Adipocyte (in vitro differentiated cells): ENCODE data around the gene CHMP4A.

Experiments
- DNase-seq: peaks from one replicate; pipeline ENCODE4 v3.0.0-alpha.2; 2015; ENCODE audit warnings: low read depth
- H3K27me3 ChIP-seq: replicated peaks from 2 replicates; pipeline ENCODE4 v1.7.0; 2013; ENCODE audit warnings: mild to moderate bottlenecking, low read length, moderate library complexity; ENCODE audit not compliant: control insufficient read depth, insufficient read depth
- H3K36me3 ChIP-seq: 2 replicates; pipeline ENCODE4 v1.7.0; 2013; ENCODE audit warnings: low read length, mild to moderate bottlenecking, moderate library complexity; ENCODE audit not compliant: control insufficient read depth, insufficient read depth, severe bottlenecking
- H3K4me1 ChIP-seq: 2 replicates; pipeline ENCODE4 v1.7.0; 2013; ENCODE audit warnings: mild to moderate bottlenecking, low read length, moderate library complexity; ENCODE audit not compliant: control insufficient read depth, insufficient read depth
- H3K4me3 ChIP-seq: 2 replicates; pipeline ENCODE4 v1.7.0; 2013; ENCODE audit warnings: mild to moderate bottlenecking, low read length, moderate library complexity
- H3K9ac ChIP-seq: 2 replicates; pipeline ENCODE4 v1.7.0; 2013; ENCODE audit warnings: mild to moderate bottlenecking, low read length, moderate library complexity
- H3K9me3 ChIP-seq: 2 replicates; pipeline ENCODE4 v1.7.0; 2013; ENCODE audit warnings: mild to moderate bottlenecking, low read length, moderate library complexity; ENCODE audit not compliant: control insufficient read depth

The CHMP4A gene, protein sequence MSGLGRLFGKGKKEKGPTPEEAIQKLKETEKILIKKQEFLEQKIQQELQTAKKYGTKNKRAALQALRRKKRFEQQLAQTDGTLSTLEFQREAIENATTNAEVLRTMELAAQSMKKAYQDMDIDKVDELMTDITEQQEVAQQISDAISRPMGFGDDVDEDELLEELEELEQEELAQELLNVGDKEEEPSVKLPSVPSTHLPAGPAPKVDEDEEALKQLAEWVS

DNA sequence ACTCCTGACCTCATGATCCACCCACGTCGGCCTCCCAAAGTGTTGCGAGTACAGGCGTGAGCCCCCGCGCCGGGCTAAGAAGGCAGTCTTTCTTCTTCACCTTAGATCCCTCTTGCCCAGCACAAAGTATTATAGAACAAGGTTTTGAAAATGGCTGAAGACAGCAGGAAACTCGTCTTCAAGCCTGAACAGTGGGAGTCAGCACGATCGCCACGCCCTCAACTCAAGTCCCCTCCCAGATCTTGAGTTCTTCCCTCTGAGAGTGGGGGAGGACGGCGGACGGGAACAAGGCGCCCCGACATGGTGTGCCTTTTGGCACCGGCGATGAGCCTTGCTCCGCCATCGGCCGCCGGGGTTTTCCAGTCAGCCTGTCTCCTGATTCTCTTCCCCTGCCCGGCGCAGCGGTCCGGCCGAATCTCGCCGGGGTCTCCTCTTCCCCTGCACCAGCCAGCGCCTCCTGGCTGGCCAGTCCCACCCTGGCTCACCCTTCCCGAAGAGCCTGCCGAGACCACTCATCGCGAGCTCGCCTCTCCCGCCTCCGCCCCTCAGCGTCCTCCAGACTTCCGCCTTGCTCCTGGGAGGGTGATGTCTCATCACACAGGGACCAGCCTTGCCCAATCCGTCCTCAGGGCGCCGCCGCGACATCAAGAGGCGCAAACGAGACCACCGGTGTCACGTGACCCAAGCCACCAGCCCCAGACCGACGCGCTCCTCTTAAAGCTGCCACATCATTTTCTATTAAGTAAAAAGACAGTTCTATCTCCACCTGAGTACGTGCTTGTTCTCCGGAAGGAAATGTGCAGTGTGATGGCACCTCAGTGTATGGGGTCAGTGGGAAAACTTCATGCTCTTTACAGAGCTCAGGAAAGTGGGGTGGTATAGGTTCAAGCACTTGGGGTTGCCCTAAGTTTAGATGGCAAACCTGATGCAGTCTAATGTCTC lies at the start of gene CHMP4A:
CHMP4A (minus strand) TSS at position 565 of the 942 bp plus-strand sequence; CDS start at position 516, 49 bp downstream.
- Histone ChIP-seq H3K27me3 (no peaks in the 10 kb centered on the region), H3K9me3 (no peaks in the 10 kb centered on the region), H3K4me1 (peaks cover 14% of the 10 kb centered on the region), H3K9ac (peak within 1 kb of the TSS; percentile 97), H3K36me3 (peaks cover 42% of the 10 kb centered on the region), H3K4me3 (peak within 1 kb of the TSS; percentile 93)
- DNase-seq, result peak; percentile 99

DNA sequence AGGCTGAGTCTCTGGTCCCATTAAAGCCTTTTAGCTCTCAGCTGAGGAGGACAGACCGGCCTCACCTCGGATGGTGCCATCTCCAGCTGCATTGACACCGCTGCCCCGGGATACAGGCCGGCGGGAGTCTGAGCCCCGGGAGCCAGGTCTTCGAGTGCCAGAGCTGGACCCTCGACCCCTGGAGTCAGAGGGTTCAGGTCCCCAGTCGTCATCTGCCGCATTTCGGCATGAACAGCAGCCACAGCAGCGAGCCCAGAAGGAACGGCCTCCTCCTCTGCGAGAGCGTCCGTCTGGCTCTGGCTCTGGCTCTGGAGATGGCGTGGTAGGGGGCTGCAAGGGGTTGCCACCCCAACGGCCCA lies 48.7 kb upstream of the CHMP4A start:
- no peak for DNase-seq
- Histone ChIP-seq H3K4me3 (no peak overlapping the region), H3K9ac (no peak overlapping the region)

DNA sequence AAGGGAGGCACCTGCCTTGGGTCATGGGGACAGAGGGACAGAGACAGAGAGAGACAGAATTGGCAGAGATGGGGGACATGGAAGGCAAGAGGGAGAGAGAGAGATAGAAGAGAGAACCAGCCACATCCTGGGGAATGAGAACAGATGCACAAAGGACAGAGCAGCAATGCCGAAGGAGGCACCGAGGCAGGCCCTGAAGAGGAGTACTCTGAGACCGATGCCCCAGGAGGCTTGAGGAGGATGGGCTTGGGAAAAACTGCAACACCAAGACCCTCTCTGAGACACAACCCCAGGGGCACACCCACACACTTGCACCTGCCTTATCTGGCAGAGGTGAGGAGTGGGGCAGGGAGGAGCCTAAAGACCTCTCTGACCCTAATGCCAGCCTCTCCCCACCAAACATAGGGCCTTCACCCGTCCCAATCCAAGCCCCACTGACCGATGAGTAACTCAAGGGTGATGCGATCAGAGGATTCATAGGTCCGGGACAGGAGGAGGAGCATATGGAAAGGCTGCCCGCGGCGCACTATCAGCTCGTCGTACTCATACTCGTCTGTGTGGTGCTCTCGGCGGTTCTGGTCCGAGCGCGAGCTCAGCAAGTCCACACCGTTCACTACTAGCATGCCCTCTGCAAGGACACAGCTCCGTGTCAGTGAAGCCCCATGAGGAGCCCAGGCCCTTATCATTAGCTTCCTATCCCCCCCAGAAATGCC lies 48.1 kb upstream of the CHMP4A start:
- Histone ChIP-seq H3K27me3 (no peaks in the 10 kb centered on the region), H3K9me3 (no peaks in the 10 kb centered on the region), H3K9ac (no peak overlapping the region), H3K4me1 (peaks cover 10% of the 10 kb centered on the region), H3K4me3 (no peak overlapping the region), H3K36me3 (peaks cover 12% of the 10 kb centered on the region)
- DNase-seq, result no peak

More for the DNA sequence above, 48.7 kb upstream of the CHMP4A start:
- Histone ChIP-seq H3K9me3 (no peaks in the 10 kb centered on the region), H3K36me3 (peaks cover 17% of the 10 kb centered on the region), H3K27me3 (no peaks in the 10 kb centered on the region), H3K4me1 (peaks cover 10% of the 10 kb centered on the region)

DNA sequence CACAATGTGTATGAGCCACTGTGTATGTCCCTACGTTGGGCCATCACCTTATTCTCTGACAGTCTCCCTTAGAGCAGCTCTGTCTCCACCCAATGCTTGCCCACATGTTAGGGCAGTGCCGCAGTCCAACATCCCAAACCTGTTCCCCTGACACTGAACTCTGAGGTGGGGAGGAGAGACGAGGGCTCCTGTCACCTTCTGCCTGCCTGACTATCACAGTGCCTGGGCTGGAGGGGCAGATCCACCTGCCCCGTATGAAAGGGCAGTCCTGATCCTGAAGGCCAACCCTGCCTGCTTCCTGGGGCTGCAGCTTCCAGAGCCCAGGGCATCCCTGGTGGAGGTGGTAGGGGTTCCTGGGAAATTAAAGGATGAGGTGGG lies 47.5 kb upstream of the CHMP4A start:
- Histone ChIP-seq H3K9ac (no peak overlapping the region), H3K4me3 (no peak overlapping the region), H3K36me3 (peaks cover 7% of the 10 kb centered on the region), H3K4me1 (peaks cover 10% of the 10 kb centered on the region), H3K9me3 (no peaks in the 10 kb centered on the region), H3K27me3 (no peaks in the 10 kb centered on the region)
- DNase-seq, result no peak

DNA sequence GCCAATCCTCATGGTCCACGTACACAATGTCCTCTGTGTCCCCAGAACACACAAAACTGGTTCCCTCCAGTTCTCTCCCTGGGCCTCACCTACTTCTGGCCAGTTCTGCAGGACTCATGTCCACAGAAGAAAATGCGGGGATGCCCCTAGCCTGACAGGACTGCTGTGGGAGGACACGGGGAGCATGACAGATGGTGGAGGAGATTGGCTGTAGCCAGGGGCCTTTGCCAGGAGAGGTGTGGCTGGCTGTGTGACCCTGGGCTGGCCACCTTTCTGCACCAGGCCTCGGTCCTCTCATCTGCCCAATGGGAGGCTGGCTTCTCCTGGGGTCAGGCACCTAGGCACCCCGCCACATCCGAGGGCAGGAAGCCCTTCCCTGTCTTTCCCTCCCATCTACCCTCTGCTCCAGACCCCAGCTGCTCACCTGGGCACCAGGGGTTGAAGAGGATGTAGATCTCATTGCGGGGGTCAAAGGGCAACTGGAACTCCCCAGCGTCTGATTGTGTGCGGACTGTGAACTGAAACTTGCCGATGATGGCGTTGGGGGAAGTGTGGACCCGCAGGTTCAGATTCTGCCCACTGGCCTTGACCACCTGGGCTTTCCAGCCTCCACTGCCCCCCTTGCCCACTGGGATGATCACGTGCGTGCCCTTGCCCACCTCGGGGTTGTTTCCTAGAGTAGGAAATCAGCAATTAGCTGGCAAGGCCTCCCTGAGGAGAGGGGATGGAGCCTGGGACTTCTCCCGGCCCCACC lies 46.9 kb upstream of the CHMP4A start:
- DNase-seq, result no peak
- Histone ChIP-seq H3K9me3 (no peaks in the 10 kb centered on the region), H3K9ac (no peak overlapping the region), H3K4me1 (peaks cover 10% of the 10 kb centered on the region), H3K27me3 (no peaks in the 10 kb centered on the region), H3K36me3 (peaks cover under 1% of the 10 kb centered on the region), H3K4me3 (no peak overlapping the region)

DNA sequence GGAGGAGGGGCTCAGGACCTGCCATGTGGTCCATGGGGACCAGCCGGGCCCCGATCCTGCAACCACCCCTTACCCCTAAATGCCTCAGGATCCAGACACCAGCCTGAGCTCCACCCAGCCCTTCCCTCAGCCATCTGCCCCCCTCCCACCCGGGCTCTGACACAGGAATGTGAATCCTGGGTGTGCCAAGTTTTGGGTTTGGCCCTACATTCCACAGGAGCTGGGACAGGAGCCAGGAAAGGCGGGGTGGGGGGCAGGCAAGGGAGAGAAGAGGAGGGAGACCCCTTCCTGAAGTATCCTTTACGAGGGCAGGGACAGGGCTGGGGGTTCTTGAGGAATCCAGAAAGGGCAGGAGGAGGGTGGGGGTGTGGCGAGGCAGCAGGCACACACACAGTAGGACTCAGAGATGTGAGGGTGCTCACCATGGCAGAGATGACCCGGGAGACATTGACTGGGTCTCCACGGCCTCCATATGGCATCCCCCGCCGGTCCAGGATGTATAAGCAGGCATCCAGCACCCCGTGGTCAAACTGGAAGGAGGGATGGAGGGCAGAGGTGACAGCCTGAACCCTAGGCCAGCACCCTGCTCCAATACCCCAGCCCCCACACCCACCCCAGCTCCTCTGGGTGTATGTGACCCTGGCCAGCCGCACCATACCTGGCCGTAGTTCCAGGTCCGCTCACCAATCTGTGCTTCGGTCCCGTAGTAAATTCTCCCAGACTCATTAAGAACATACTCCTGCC lies 46.2 kb upstream of the CHMP4A start:
- no peaks in the 10 kb centered on the region for H3K9me3 ChIP-seq
- no peak overlapping the region for H3K9ac ChIP-seq

DNA sequence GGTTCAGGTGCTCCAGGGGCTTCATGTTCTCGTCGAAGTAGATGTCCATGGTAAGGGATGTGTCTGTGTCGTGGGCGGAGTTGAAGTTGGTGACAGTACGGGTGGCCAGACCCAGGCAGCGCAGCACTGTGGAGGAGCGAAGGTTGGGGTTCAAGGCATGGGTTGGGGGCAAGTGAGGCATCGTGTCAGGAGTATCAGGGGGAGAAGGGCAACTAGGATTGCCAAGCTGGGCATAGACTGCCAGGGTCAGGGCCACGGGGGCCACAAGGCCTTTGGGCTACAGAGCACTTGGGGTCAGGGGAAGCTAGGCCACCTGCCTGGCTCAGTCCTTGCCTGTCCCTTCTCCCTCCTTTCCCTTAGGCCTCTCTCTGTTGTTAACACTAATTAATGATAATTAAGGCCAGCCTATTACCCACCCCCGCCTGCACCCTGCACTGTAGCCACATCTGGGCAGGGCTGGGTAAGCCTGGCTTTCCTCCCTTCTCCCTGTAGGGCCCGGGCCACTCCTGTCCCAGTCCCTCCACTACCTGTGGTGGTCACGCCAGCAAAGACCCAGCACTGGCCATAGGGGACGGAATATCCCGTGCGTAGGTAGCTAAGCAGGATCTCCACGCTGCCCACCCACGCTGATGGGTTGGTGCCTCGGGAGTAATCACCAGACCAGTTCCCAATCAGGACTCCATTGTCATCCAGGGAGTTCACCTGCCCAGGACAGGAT lies 45.4 kb upstream of the CHMP4A start:
- Histone ChIP-seq H3K27me3 (no peaks in the 10 kb centered on the region), H3K4me1 (peaks cover 10% of the 10 kb centered on the region), H3K9ac (no peak overlapping the region), H3K9me3 (no peaks in the 10 kb centered on the region), H3K4me3 (no peak overlapping the region), H3K36me3 (no peaks in the 10 kb centered on the region)
- DNase-seq, result no peak

More for the DNA sequence above, 46.2 kb upstream of the CHMP4A start:
- H3K36me3 ChIP-seq, result no peaks in the 10 kb centered on the region
- no peak overlapping the region for H3K4me3 ChIP-seq
- peak; percentile 55 for DNase-seq
- H3K4me1 ChIP-seq, result peaks cover 10% of the 10 kb centered on the region
- H3K27me3 ChIP-seq, result no peaks in the 10 kb centered on the region

DNA sequence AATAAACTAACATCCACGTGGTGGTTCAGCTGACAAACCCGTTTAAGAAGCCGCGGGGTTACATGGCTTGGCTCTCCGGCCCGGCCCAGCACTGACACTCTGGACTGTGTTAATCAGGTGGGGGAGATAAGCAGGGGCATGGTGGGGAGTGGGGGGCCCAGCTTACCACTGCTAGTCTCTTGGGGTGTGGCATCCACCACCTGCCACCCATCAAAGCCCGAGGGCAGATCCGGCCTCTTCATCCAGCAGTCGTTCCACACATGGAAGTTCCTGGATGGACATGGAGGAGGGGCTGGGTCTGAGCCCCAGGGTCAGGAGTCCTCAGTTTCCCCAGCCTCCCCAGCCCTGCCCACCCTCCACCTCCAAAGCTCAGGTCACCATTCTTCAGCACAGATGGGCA lies 44.8 kb upstream of the CHMP4A start:
- no peak for DNase-seq
- H3K4me3 ChIP-seq, result no peak overlapping the region
- no peaks in the 10 kb centered on the region for H3K27me3 ChIP-seq
- H3K9me3 ChIP-seq, result no peaks in the 10 kb centered on the region
- no peak overlapping the region for H3K9ac ChIP-seq
- H3K4me1 ChIP-seq, result peaks cover 10% of the 10 kb centered on the region
- H3K36me3 ChIP-seq, result no peaks in the 10 kb centered on the region

DNA sequence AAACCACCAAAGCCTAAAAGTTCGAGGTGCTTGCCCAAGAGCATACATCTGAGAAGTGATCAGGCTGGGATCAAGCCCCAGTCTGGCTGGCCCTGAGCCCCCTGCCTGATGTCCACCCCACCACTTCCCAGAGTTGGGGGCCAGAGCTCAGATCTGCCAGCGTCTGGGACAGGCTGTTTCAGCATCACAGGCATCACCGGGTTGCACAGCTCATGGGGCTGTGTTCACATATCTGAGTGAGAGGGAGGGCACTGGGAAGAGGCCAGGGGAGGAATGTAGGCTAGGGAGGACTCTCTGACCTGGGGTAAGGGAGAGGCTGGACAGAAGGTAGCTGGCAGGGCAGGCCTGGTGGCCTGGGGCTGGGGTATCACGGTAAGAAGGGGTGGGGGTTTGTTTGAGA lies 43.7 kb upstream of the CHMP4A start:
- Histone ChIP-seq H3K9ac (no peak overlapping the region), H3K36me3 (no peaks in the 10 kb centered on the region), H3K9me3 (no peaks in the 10 kb centered on the region), H3K4me3 (no peak overlapping the region), H3K4me1 (peaks cover 11% of the 10 kb centered on the region), H3K27me3 (no peaks in the 10 kb centered on the region)
- no peak for DNase-seq
